MCF 10A (cell line): ENCODE results near the gene PUM2. TPM values are rescaled to one million over a fixed set of nuclear protein-coding genes. Genes with fewer than 3 reads are reported as not detected.
A peak's percentile ranks its signal among the peaks of the same experiment; 100 is the strongest.

ENCODE experiments used
- BruUV-seq: library from RNA; stranded (reverse); fragments of 400-500 nt; replicated peaks from 2 replicates; lab custom pipeline; 2021; lab: Mats Ljungman, UMichigan
- CTCF ChIA-PET: fragments of 300-600 bp; sonication (Branson Sonifier 250); formaldehyde crosslinking; extraction: SDS; loops from one replicate; lab custom pipeline; 2021; ENCODE audit warnings: antibody characterized with exemption, inconsistent platforms; lab: Yijun Ruan, JAX
- POLR2A ChIA-PET: fragments of 300-600, 350-650 bp; sonication (Branson Sonifier 250); formaldehyde crosslinking; extraction: SDS; loops from one replicate; lab custom pipeline; 2020; ENCODE audit warnings: antibody characterized with exemption, inconsistent platforms; lab: Yijun Ruan, JAX
- DNase-seq: peaks from one replicate; pipeline ENCODE4 v3.0.0-alpha.2; 2018; ENCODE audit not compliant: unreplicated experiment
- H3K27ac Mint-ChIP-seq: one replicate; pipeline ENCODE4 v1.8.0; 2022; ENCODE audit warnings: mild to moderate bottlenecking, low read depth, mixed read lengths; ENCODE audit not compliant: unreplicated experiment
- H3K27me3 Mint-ChIP-seq: one replicate; pipeline ENCODE4 v1.8.0; 2022; ENCODE audit warnings: mixed read lengths; ENCODE audit not compliant: insufficient read depth, unreplicated experiment
- H3K36me3 Mint-ChIP-seq: one replicate; pipeline ENCODE4 v1.8.0; 2022; ENCODE audit warnings: mild to moderate bottlenecking, moderate library complexity, mixed read lengths; ENCODE audit not compliant: insufficient read depth, unreplicated experiment
- H3K4me1 Mint-ChIP-seq: one replicate; pipeline ENCODE4 v1.8.0; 2022; ENCODE audit warnings: mixed read lengths; ENCODE audit not compliant: insufficient read depth, unreplicated experiment
- H3K4me3 Mint-ChIP-seq: one replicate; pipeline ENCODE4 v1.8.0; 2022; ENCODE audit warnings: mild to moderate bottlenecking, moderate library complexity, mixed read lengths; ENCODE audit not compliant: unreplicated experiment
- H3K9me3 Mint-ChIP-seq: one replicate; pipeline ENCODE4 v1.8.0; 2022; ENCODE audit warnings: mixed read lengths; ENCODE audit not compliant: unreplicated experiment
- CTCF ChIP-seq: fragments of 200-600 bp; IDR thresholded peaks from one replicate; pipeline ENCODE4 v1.8.0; 2022; ENCODE audit warnings: antibody characterized with exemption, mild to moderate bottlenecking; ENCODE audit not compliant: unreplicated experiment
- intact Hi-C: fragments of 100-400 bp; cut with micrococcal nuclease; formaldehyde crosslinking; loops from 2 replicates; pipeline ENCODE4 v1.14.1; 2022
- total RNA-seq: library from RNA; stranded (reverse); gene quantifications from 2 replicates; pipeline ENCODE4 v1.2.3, GENCODE V29; 2022

Gene PUM2
- total RNA-seq, 1 experiment from 2014 or later: 86.7 TPM

- POLR2A ChIA-PET: interaction anchor here (2.3 kb wide), 1 partner anchor 10 kb away, joined by 7 read pairs; no protein-coding TSS in a partner anchor
- Mint-ChIP-seq H3K27ac (no peak overlapping the region), H3K27me3 (no peaks in the 10 kb centered on the region), H3K4me3 (no peak overlapping the region), H3K9me3 (no peaks in the 10 kb centered on the region), H3K36me3 (peaks cover 61% of the 10 kb centered on the region), H3K4me1 (peaks cover 33% of the 10 kb centered on the region)
- intact Hi-C loops: no loop called here
- no TSS peak for BruUV-seq
- CTCF ChIA-PET: interaction anchor here (0.8 to 6.4 kb wide), 8 partner anchors 8 to 190 kb away, joined by 3 to 46 read pairs (median 4); partner anchors contain the start of gene SDC1
- DNase-seq: no peak
- TF ChIP-seq CTCF: no peak
Measured at GRCh38 chr2:20203072-20203471, 147.6 kb downstream of the PUM2 start.

- Mint-ChIP-seq H3K36me3 (peaks cover 49% of the 10 kb centered on the region), H3K27ac (no peak overlapping the region), H3K4me1 (peaks cover 24% of the 10 kb centered on the region), H3K27me3 (no peaks in the 10 kb centered on the region), H3K4me3 (no peak overlapping the region), H3K9me3 (no peaks in the 10 kb centered on the region)
- BruUV-seq: TSS peak; percentile 72
- intact Hi-C loops: no loop called here
- CTCF ChIA-PET: no interaction called here
- POLR2A ChIA-PET: interaction anchor here (0.6 to 2.3 kb wide), 3 partner anchors 11 to 130 kb away, joined by 3 to 7 read pairs (median 3); no protein-coding TSS in a partner anchor
- DNase-seq: no peak
- TF ChIP-seq CTCF: no peak
Measured at GRCh38 chr2:20201671-20202070, 149.0 kb downstream of the PUM2 start.

GRCh38 chr2:20200697-20201555, 149.7 kb downstream of the PUM2 start:
- ChIA-PET CTCF (no interaction called here), POLR2A (interaction anchor here (0.6 to 2.3 kb wide), 4 partner anchors 9 to 130 kb away, joined by 3 to 7 read pairs (median 3); no protein-coding TSS in a partner anchor)
- Mint-ChIP-seq H3K27me3 (no peaks in the 10 kb centered on the region), H3K4me1 (peaks cover 16% of the 10 kb centered on the region), H3K9me3 (no peaks in the 10 kb centered on the region), H3K36me3 (peaks cover 43% of the 10 kb centered on the region), H3K27ac (no peak overlapping the region), H3K4me3 (no peak overlapping the region)
- DNase-seq: no peak
- intact Hi-C loops: no loop called here
- BruUV-seq: no TSS peak
- no peak for TF ChIP-seq CTCF

GRCh38 chr2:20199633-20200270, 150.9 kb downstream of the PUM2 start:
- intact Hi-C loops: no loop called here
- no peak for TF ChIP-seq CTCF
- ChIA-PET POLR2A (interaction anchor here (1.4 kb wide), 1 partner anchor 13 kb away, joined by 4 read pairs; no protein-coding TSS in a partner anchor), CTCF (no interaction called here)
- no peak for DNase-seq
- H3K4me1 Mint-ChIP-seq: peaks cover 16% of the 10 kb centered on the region
- H3K27ac Mint-ChIP-seq: no peak overlapping the region
- no peaks in the 10 kb centered on the region for H3K9me3 Mint-ChIP-seq
- no peak overlapping the region for H3K4me3 Mint-ChIP-seq
- no peaks in the 10 kb centered on the region for H3K27me3 Mint-ChIP-seq
- peaks cover 34% of the 10 kb centered on the region for H3K36me3 Mint-ChIP-seq
- no TSS peak for BruUV-seq
